Thyroid gland (tissue), 4 donors: ENCODE measurements around the gene ARFGAP3.

ENCODE experiments used
- CTCF ChIP-seq, 6 experiments: fragments of 200-600 bp in 3 of 6; fragments of 450-650 bp in 3 of 6; sonication (generic) in 3 of 6; IDR thresholded peaks; one replicate each; pipeline ENCODE4 v1.5.1; 2016 to 2019; ENCODE audit warnings: antibody characterized with exemption in 6 of 6, mild to moderate bottlenecking in 2 of 6, inconsistent platforms in 1 of 6, moderate library complexity in 1 of 6
- POLR2A ChIP-seq, 2 donors: fragments of 450-650 bp; IDR thresholded peaks; one replicate each; pipeline ENCODE4 v1.6.1; 2017; ENCODE audit warnings: antibody characterized with exemption in 2 of 2, mild to moderate bottlenecking in 2 of 2, moderate library complexity in 1 of 2

GRCh38 chr22:42865536-42865935, 8.5 kb upstream of the ARFGAP3 start:
- TF ChIP-seq CTCF (IDR thresholded peaks at IDR 0.05) (no peak), POLR2A (IDR thresholded peaks at IDR 0.05) (no peak)
